ENCODE measurements around the gene COX5B.

DNA sequence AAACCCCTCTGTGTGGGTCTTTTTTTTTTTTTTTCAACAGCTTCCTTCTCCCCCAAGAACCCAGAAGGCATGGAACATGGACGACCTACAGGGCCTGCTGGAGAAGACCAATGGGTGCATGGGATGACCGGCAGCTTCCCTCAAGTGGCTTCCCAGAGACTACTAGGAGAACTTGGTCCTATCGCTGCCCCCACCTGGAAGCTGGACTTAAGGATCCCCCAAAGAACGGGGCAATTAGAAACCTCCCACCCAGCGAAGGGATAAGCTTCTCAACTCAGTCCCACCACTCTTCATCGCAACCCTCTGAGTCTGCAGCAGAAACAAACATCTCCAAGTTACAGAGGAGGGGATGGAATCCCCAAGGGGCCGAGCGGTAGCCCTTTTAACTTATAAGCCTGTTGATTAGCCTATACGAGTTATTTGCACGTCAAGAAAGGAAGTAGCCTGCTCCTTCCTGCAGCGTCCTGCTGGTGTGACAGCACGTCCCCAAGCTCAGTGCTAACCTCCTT is 16.6 kb downstream of the COX5B start:
- no peak for TF ChIP-seq ZC3H11A (IDR thresholded peaks at IDR 0.05; ENCODE audit: low read depth, low read length)
- no peak for TF ChIP-seq ZNF175 (CRISPR knock-in tag; IDR thresholded peaks at IDR 0.05; ENCODE audit: low read depth)
- TF ChIP-seq, protein P1, sequence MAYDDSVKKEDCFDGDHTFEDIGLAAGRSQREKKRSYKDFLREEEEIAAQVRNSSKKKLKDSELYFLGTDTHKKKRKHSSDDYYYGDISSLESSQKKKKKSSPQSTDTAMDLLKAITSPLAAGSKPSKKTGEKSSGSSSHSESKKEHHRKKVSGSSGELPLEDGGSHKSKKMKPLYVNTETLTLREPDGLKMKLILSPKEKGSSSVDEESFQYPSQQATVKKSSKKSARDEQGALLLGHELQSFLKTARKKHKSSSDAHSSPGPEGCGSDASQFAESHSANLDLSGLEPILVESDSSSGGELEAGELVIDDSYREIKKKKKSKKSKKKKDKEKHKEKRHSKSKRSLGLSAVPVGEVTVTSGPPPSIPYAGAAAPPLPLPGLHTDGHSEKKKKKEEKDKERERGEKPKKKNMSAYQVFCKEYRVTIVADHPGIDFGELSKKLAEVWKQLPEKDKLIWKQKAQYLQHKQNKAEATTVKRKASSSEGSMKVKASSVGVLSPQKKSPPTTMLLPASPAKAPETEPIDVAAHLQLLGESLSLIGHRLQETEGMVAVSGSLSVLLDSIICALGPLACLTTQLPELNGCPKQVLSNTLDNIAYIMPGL (CRISPR knock-in tag; IDR thresholded peaks at IDR 0.05), result no peak
- no peak for TF ChIP-seq GTF2F1 (IDR thresholded peaks at IDR 0.05; ENCODE audit: low read depth, low read length)
- TF ChIP-seq RBM14 (IDR thresholded peaks at IDR 0.05; ENCODE audit: borderline replicate concordance, insufficient read depth, low read depth, low read length), result no peak
- TF ChIP-seq SP1 (CRISPR knock-in tag; IDR thresholded peaks at IDR 0.05), result no peak
- no peak for TF ChIP-seq MTA2 (IDR thresholded peaks at IDR 0.05; ENCODE audit: low read depth)
- TF ChIP-seq ZFP36 (IDR thresholded peaks at IDR 0.05; ENCODE audit: low read depth, low read length, partially characterized antibody), result no peak
- TF ChIP-seq, protein P2, sequence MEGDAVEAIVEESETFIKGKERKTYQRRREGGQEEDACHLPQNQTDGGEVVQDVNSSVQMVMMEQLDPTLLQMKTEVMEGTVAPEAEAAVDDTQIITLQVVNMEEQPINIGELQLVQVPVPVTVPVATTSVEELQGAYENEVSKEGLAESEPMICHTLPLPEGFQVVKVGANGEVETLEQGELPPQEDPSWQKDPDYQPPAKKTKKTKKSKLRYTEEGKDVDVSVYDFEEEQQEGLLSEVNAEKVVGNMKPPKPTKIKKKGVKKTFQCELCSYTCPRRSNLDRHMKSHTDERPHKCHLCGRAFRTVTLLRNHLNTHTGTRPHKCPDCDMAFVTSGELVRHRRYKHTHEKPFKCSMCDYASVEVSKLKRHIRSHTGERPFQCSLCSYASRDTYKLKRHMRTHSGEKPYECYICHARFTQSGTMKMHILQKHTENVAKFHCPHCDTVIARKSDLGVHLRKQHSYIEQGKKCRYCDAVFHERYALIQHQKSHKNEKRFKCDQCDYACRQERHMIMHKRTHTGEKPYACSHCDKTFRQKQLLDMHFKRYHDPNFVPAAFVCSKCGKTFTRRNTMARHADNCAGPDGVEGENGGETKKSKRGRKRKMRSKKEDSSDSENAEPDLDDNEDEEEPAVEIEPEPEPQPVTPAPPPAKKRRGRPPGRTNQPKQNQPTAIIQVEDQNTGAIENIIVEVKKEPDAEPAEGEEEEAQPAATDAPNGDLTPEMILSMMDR (IDR thresholded peaks at IDR 0.05 in 2 of 3, conservative IDR thresholded peaks at IDR 0.05 in 1 of 3; ENCODE audit: insufficient read depth in 2 of 3, low read depth in 1 of 3, low read length in 3 of 3), result no peak
- TF ChIP-seq EZH2 (IDR thresholded peaks at IDR 0.05; ENCODE audit: borderline replicate concordance, low read depth, low read length), result no peak
- TF ChIP-seq POLR2A (conservative IDR thresholded peaks at IDR 0.05), result no peak
- TF ChIP-seq, protein P3, sequence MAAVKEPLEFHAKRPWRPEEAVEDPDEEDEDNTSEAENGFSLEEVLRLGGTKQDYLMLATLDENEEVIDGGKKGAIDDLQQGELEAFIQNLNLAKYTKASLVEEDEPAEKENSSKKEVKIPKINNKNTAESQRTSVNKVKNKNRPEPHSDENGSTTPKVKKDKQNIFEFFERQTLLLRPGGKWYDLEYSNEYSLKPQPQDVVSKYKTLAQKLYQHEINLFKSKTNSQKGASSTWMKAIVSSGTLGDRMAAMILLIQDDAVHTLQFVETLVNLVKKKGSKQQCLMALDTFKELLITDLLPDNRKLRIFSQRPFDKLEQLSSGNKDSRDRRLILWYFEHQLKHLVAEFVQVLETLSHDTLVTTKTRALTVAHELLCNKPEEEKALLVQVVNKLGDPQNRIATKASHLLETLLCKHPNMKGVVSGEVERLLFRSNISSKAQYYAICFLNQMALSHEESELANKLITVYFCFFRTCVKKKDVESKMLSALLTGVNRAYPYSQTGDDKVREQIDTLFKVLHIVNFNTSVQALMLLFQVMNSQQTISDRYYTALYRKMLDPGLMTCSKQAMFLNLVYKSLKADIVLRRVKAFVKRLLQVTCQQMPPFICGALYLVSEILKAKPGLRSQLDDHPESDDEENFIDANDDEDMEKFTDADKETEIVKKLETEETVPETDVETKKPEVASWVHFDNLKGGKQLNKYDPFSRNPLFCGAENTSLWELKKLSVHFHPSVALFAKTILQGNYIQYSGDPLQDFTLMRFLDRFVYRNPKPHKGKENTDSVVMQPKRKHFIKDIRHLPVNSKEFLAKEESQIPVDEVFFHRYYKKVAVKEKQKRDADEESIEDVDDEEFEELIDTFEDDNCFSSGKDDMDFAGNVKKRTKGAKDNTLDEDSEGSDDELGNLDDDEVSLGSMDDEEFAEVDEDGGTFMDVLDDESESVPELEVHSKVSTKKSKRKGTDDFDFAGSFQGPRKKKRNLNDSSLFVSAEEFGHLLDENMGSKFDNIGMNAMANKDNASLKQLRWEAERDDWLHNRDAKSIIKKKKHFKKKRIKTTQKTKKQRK (IDR thresholded peaks at IDR 0.05; ENCODE audit: borderline replicate concordance, low read depth, low read length), result no peak

Measured in K562 (cell line).